HG03159 (cell line): ENCODE measurements around the gene RCOR1.

Experiments used
- ATAC-seq: cut with Tn5 transposase; IDR thresholded peaks from one replicate; pipeline ENCODE4 v1.9.1; 2021; ENCODE audit warnings: mild to moderate bottlenecking, moderate library complexity; ENCODE audit not compliant: unreplicated experiment

Gene RCOR1

DNA sequence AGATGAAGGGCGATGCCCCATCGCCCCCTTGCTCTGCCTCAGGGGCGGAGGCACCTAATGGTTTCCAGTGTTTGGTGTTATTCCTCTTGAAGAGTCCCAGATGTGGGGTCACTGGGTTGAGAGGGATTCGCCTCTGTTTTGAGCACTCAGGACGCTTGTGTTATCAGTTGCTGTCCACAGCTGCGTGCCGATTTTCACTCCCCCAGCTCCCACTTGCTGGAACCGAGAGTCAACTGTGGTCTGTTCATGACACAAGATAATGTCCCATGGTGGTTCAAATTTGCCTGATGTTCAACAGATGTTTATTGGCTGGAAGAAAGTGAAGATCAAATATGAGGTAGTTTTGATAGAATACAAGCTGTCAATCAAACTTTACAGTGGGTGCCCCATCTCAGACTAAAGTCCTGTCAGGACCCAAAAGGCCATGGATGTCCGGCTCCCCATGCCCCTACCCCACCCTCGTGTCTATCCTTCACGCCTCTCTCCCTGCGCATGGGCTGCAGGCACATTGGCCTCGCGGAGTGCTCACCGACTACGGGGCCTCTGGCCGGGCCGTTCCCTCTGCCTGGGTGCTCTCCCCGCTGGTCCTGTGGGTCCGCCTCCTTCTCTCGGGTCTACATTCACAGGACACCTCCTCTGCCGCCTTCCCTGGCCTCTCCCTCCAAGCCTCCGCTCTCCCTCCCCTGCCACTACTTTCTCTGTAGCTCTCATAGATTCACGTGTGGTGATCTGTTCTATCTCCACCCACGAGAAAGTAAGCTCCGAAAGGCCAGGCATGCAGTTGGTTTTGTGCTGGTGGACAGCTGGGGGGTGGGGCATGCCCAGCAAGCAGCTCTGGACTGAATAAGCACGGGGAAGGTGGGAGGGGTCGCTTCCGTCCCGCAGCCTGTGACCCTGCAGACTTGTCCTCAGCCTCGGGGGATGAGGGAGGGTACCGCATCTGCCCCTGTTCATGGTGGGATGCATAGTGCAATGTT lies 178.0 kb downstream of the RCOR1 start:
- ATAC-seq: no peak

DNA sequence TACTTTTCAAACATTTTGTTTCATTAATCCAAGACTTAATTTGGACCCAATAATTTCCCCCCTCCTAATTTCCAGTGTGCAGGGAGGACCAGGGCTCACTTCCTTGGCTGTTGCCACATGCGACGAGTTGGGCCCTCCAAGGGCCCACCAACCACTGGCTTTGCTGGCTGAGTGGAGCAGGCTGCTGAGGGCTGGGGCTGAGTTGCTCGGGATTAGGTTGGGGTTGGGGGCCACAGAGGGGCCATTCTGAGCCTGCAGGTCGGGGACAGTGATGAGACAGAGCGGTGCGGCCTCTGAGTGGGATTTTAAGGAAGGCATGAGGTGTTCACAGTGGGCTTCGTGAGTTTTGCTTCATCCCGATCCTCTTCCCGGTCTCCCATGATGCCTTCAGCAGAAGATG lies 178.7 kb downstream of the RCOR1 start:
- ATAC-seq: no peak

DNA sequence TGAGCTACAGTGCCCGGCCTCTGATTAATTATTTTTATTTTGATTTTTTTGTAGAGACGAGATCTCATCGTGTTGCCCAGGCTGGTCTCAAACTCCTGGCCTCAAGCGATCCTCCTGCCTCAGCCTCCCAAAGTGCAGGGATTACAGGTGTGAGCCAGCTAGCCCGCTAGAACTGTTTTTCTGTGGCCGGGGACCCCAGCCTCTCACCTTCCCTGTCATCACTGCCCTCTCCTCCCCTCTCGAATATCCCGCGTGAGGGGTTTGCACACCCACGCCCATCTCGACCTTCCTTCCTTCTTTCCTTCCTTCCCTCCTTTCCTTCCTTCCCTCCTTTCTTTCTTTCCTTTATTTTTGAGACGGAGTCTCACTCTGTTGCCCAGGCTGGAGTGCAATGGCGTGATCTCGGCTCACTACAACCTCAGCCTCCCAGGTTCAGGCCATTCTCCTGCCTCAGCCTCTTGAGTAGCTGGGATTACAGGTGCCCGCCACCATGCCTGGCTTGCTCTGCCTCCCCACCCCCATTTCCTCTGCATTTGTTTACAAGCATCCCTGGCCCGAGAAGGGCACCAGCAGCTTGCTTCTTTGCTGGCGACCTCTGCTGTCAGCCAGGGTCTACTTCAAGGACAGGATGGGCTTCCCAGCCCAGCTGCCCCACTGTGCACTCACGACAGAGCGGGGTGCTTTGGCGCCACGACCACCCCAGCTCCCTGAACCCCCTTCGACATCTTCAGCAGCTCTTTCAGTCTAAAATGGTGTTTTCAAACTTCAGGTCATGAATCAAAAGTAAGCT lies 180.5 kb downstream of the RCOR1 start:
- no peak for ATAC-seq

DNA sequence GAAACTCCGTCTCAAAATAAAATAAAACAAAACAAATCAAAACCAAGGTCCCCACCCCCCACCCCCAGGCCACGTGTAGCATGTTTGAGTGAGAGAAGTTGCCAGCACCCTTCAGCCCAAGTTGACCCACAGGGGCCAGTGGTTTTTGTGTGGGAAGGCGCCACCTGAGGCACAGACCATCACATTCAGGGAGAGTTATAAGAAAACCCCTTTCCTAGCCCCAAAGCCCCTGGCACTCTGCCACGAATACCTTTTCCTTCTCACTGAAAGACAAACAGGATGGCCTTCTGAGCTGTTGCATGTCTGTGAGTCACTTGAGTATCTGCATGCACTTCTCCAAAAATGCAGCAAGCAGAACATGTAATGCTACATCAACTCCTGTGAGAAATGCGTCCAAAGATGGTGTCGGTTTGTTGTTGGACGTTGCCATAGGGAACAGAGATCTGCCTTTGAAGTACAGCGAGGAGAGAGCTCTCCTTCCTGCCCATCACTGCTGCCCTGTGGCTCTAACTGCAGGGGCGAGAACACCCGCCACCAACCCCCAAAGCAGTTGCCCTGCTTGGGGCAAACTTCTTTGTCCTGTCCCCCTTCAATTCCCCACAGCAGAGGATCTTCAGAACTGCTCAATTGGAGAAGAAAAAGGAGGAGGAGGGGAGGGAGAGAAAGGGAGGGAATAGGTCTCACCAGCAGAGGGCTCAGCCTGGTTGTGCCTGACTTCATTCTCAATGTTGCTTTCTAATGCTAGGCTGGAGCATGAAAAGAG lies 182.1 kb downstream of the RCOR1 start:
- peak; percentile 43 for ATAC-seq

DNA sequence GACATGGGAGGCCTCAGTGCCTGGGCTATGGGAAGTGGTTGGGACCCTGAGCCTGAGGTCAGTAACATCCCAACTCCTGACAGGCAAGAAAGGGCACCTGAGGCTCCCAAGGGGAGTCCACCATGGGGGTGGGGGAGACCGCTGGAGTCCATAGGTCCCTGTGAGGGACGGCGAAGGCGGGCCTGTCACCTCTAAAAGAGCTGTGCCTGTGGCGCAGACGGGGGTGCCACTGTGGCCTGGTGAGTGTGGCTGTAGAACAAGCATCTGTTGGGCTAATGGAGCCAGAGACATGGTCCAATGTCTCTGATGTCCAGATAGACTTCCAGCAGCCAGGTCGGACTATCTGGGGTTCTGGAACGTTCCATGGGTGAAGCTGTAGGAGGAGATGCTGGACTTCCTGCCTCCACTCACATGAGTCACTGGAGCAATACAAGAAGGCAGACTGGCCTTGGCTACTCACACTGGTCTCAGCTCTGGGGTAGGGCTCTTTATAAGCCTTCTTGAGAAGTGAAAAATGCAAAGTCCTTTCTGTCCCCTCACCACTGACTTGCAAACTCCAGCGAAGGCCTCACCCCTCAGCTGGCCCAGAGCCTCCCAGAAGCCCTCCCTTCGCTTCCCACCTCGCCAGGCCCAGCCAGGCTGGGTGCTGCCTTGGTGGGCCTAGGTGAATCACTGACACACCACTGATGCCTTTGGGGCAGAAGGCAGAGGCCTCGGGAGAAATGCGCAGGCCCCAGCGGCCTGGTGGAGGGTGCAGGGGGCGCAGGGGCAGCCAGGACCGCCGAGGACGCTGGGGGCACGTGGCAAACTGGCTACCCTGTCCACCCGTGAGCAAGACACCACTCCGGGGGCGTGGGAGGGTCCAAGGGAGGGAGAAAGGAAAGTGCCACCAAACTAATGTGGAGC lies 183.7 kb downstream of the RCOR1 start:
- ATAC-seq: no peak

DNA sequence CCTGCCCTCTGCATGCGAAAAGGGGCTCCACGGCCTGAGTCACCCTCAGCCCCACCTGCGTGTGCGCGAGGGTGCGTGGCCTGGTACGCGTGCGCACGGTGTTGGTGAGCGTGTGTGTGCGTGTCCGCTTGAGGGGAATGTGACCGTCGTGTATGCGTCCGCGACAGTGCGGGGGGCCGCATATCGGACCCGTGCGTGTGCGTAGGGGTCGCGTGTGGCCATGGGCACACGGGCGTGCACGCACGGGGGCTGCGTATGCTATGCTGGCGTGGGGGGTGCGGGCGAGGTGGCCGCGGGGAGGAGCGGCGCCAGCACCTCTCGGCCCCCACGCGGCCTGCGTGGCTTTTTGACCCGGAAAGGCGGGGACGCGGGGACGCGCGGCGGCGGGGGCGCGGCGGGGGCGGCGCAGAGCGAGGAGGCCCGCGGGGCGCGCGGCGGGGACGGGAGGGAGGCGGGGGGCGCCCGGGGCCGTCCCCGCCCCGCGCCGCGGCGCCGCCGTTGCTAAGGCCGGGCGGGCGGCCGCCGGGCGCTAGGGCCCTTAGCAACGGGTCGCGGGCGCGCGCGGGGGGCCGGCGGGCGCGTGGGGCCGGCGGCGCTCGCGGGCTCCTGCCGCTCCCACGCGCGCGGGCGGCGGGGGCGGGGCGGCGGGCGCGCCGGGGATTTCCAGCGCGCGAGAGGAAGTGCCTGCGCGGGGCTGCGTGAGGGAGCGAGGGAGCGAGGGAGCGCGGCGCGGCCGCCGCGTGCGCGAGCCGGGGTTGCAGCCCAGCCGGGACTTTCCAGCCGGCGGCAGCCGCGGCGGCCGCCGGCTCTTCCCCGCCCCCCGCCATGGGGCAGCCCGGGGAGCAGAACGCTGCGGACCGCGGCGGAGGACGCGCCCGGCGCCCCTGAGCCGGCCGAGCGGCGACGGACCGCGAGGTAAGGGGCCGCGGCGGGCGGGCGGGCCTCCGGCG lies 184.6 kb downstream of the RCOR1 start, which contains the start of gene TRAF3:
TSS of gene TRAF3 (plus strand) at position 689 of the 950 bp plus-strand sequence. CDS start 92,753 bp downstream, outside the sequence.
- ATAC-seq: peak; percentile 52

DNA sequence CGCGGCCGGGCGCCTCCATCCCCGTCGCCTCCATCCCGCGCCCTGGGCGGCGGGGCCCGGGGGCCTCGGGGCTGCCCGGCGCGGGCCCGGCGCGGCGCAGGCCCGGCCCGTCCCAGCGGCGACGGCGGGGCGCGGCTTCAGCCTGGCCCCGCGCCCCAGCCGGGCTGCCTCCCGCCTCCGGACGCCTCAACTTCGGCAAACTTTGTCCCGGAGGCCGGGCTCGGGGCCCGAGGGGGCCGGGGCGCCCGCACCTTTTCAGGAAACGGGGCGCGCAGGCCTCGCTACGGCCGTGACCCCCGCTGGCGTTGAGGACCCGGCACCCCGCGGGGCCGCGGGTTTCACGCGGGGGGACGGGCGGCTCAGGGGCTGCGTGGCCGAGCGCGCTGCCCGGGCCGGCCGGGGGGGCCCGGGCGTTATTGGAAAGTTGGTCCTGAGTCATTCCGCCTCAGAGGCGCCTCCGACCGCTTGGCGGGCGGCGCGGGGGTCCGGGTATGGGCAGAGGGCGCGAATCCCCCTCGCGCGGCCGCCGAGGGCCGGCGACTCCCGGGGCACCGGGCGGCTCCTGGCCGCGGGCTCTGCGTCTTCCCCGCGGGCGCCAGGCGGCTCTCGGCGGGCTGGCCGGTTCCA lies 185.4 kb downstream of the RCOR1 start:
- ATAC-seq: peak; percentile 14

DNA sequence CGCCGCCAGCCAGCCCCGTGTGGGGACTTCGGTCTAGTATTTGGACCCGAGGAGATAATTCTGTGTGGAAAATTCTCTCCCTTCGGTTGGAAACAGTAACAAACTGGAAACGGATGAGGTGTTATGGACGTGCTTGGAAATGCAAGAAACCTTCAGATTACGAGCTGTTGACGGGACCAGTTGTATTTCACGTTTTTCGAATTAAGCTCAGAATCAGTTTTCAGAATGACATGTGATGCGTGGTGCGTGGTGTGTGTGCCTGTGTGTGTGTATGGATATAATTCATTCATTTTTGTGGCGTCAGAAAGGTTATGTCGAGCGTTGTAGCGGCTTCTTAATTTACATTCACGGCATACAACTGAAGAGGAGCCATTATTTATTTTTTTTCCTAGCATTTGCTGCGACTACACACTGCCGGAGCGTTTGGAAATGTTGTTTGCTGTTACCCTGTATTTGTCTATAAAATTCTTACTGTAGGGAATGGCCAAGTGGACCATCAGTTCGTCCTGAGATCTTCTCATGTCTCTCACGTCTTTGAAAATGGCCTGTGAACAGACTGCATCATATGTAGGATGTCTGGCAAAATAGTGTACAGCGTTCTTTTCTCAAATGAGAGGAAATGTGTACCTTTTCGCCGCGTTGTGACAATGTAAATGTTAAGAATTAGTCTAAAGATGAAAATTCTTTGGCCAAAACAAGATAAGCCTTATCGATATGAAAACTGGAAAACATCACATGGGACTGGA lies 186.1 kb downstream of the RCOR1 start:
- ATAC-seq: no peak

DNA sequence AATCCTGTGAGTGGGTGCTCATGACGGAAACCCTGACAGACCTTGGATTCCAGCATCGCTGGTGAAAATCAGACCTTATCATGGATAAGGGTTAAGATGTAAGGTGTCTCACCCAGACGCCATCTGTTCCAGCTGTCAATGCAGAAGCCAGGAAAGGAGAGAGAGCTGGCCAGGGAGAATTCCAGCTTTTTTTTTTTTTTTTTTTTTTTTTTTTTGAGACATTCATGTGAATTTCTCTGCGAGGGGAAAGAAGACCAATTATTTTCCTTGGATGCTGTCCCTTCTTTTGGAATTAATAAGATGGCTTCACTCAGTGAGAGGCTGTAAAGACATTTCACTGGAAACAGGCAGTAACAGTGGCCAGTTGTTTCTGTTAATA lies 186.6 kb downstream of the RCOR1 start:
- ATAC-seq: no peak

DNA sequence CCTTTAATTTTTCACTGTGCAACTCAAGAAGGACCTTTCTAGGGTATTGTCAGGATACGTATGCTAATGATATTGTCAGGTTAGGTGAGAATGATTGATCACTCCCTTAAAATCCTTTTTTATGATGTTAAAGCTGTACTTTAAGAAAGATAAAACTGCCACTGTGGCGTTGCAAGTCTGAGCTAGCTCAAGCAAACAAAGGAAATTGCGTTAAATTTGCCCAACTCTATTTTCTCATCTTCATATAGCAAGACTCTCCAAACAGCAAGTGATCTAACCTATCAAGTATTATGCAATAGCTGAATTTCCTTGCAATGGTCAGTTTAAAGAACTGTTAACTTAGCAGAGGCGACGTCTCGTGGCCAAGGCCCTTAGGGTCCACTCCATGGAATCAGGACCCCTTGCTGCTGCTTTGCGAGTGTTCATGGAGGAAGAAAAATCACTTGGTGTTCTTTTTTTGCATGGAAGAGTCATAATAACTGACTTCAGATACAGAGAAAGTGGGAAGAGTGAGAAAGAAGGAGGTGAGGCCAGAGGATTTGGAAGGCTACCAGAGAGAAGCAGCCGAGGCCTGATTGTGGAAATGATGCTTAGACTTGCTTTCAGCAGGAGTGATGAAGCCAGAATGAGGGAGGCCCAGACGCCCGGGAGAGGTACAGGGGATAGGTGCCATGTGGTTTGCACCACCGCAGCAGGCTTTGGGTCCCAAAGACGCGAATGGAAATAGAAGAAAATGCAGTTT lies 187.3 kb downstream of the RCOR1 start:
- ATAC-seq: no peak
